K562 (cell line): ENCODE results near the gene DCAF11. TPM values are rescaled to one million over a fixed set of nuclear protein-coding genes. Genes with fewer than 3 reads are reported as not detected.

Source experiments
- ATAC-seq: fragments of 200-7000 bp; cut with Tn5 transposase; 3 replicates; pipeline ENCODE4 v1.9.1; 2020; ENCODE audit warnings: moderate library complexity
- BruUV-seq: library from RNA; stranded (reverse); fragments of 400-500 nt; replicated peaks from 2 replicates; lab custom pipeline; 2021; lab: Mats Ljungman, UMichigan
- CTCF ChIA-PET: fragments of 300-600 bp; formaldehyde crosslinking; extraction: SDS; loops from one replicate; lab custom pipeline; 2021; ENCODE audit warnings: low intra/inter-chr PET ratio; lab: Yijun Ruan, JAX
- POLR2A ChIA-PET: fragments of 300-600, 350-650 bp; sonication (Branson Sonifier 250); formaldehyde crosslinking; extraction: SDS; loops from one replicate; lab custom pipeline; 2021; ENCODE audit warnings: antibody characterized with exemption, inconsistent platforms; lab: Yijun Ruan, JAX
- DNase-seq, 4 experiments: peaks; one replicate each; pipeline versions ENCODE4 v3.0.0 to v3.0.0-alpha.2; 2011 to 2018; ENCODE audit warnings: low spot score in 3 of 4, mixed read lengths in 3 of 4; ENCODE audit errors: extremely low read depth in 1 of 4
- FAIRE-seq: peaks from 2 replicates; lab custom pipeline; 2011; peaks lifted over from hg19 to GRCh38; lab: Jason Lieb, UNC
- H2AFZ ChIP-seq: 2 replicates; pipeline ENCODE4 v1.6.0; 2011; ENCODE audit warnings: low read depth, low read length, control low read depth, inconsistent platforms
- H3K27ac ChIP-seq: fragments of 200-600 bp; 3 replicates; pipeline ENCODE4 v1.8.0; 2011; ENCODE audit warnings: low read depth, mild to moderate bottlenecking, control low read depth, inconsistent platforms, low read length, moderate library complexity, mixed read lengths; ENCODE audit errors: extremely low read depth
- H3K27me3 ChIP-seq, 2 experiments: fragments of 300-600 bp in 1 of 2; 2 replicates in 1 of 2; 3 replicates in 1 of 2; pipeline versions ENCODE4 v1.6.0 to v1.8.0; 2011; ENCODE audit warnings: inconsistent platforms in 2 of 2, low read length in 2 of 2, mild to moderate bottlenecking in 1 of 2, mixed read lengths in 1 of 2, moderate library complexity in 1 of 2; ENCODE audit not compliant: control insufficient read depth in 2 of 2, insufficient read depth in 2 of 2
- H3K36me3 ChIP-seq: fragments of 300-600 bp; 3 replicates; pipeline ENCODE4 v1.8.0; 2011; ENCODE audit warnings: mild to moderate bottlenecking, low read length, inconsistent platforms; ENCODE audit not compliant: control insufficient read depth, insufficient read depth
- H3K4me1 ChIP-seq, 2 experiments: fragments of 200-600 bp in 1 of 2; replicated peaks in 1 of 2; 2 replicates in 1 of 2; 3 replicates in 1 of 2; pipeline versions ENCODE4 v1.5.1 to v1.8.0; 2011; ENCODE audit warnings: inconsistent platforms in 2 of 2, low read length in 2 of 2, mild to moderate bottlenecking in 1 of 2, mixed read lengths in 1 of 2, moderate library complexity in 1 of 2; ENCODE audit not compliant: control insufficient read depth in 2 of 2, insufficient read depth in 2 of 2
- H3K4me2 ChIP-seq: 2 replicates; pipeline ENCODE4 v1.6.1; 2011; ENCODE audit warnings: low read length, control low read depth, inconsistent platforms, mixed read lengths; ENCODE audit not compliant: insufficient read depth
- H3K4me3 ChIP-seq: fragments of 200-600 bp; sonication (generic), shearing (Covaris generic); 2 replicates; pipeline ENCODE4 v1.5.1; 2016; ENCODE audit warnings: control low read depth, inconsistent platforms
- H3K79me2 ChIP-seq: fragments of 200-600 bp; 3 replicates; pipeline ENCODE4 v1.8.0; 2011; ENCODE audit warnings: low read length, inconsistent platforms; ENCODE audit not compliant: control insufficient read depth, insufficient read depth
- H3K9ac ChIP-seq, 2 experiments: 2 replicates each; pipeline versions ENCODE4 v1.6.0 to v1.6.1; 2011; ENCODE audit warnings: low read depth in 2 of 2, low read length in 2 of 2, control low read depth in 1 of 2, inconsistent platforms in 1 of 2, mild to moderate bottlenecking in 1 of 2, mixed read lengths in 1 of 2; ENCODE audit not compliant: insufficient read depth in 1 of 2
- H3K9me1 ChIP-seq: one replicate; pipeline ENCODE4 v1.6.0; 2011; ENCODE audit warnings: inconsistent platforms, mild to moderate bottlenecking, low read length, moderate library complexity; ENCODE audit not compliant: control insufficient read depth, insufficient read depth
- H3K9me3 ChIP-seq: replicated peaks from 2 replicates; pipeline ENCODE4 v1.5.1; 2011; ENCODE audit warnings: low read depth, low read length, inconsistent platforms; ENCODE audit not compliant: control insufficient read depth, insufficient read depth
- H4K20me1 ChIP-seq: replicated peaks from 2 replicates; pipeline ENCODE4 v1.6.1; 2011; ENCODE audit warnings: low read length, inconsistent platforms, mixed read lengths; ENCODE audit not compliant: control insufficient read depth, insufficient read depth
- HMGXB4 ChIP-seq: sonication (generic); formaldehyde crosslinking; IDR thresholded peaks from 2 replicates; pipeline ENCODE4 v1.8.1; 2023; ENCODE audit warnings: mild to moderate bottlenecking, missing genetic modification reagents
- NFIC ChIP-seq: fragments of 450-650 bp; IDR thresholded peaks from 2 replicates; pipeline ENCODE4 v1.6.1; 2017; ENCODE audit warnings: mild to moderate bottlenecking, inconsistent platforms
- RAD51 ChIP-seq: fragments of 450-650 bp; IDR thresholded peaks from 2 replicates; pipeline ENCODE4 v1.7.1; 2016; ENCODE audit warnings: low read depth, mild to moderate bottlenecking, borderline replicate concordance
- RBFOX2 ChIP-seq: fragments of 200-400 bp; formaldehyde crosslinking; IDR thresholded peaks from 2 replicates; pipeline ENCODE4 v1.6.1; 2017; ENCODE audit warnings: low read depth, mild to moderate bottlenecking, low read length, moderate library complexity
- RERE ChIP-seq: sonication (generic); formaldehyde crosslinking; IDR thresholded peaks from 2 replicates; pipeline ENCODE4 v1.8.0; 2023; ENCODE audit warnings: missing genetic modification reagents, mild to moderate bottlenecking, borderline replicate concordance
- SAP30 ChIP-seq: fragments of 200-600 bp; sonication (generic); IDR thresholded peaks from 2 replicates; pipeline ENCODE4 v1.6.1; 2012; ENCODE audit warnings: borderline replicate concordance, low read depth, mild to moderate bottlenecking, moderate library complexity, low read length, control low read depth, inconsistent platforms; ENCODE audit not compliant: insufficient read depth, poor library complexity, severe bottlenecking
- WGBS: fragments of 100-300 bp; shearing (Covaris generic); methylation state at CpG from one replicate; pipeline ENCODE4 v1.1.6; 2016; ENCODE audit warnings: low coverage, mixed read lengths; ENCODE audit not compliant: insufficient coverage; ENCODE audit errors: missing lambda C conversion rate; 5-methylcytosine and 5-hydroxymethylcytosine counted together
- in situ Hi-C: fragments of 300-500 bp; cut with MboI; formaldehyde crosslinking; loops from 4 replicates; pipeline ENCODE4 v1.15.0; 2018; ENCODE audit warnings: inconsistent platforms, mixed read lengths
- intact Hi-C: fragments of 100-400 bp; cut with micrococcal nuclease; formaldehyde crosslinking; loops from 2 replicates; pipeline ENCODE4 v1.14.2; 2022
- polyA plus RNA-seq, 8 experiments: library from polyadenylated mRNA; depleted of rRNA in 4 of 8; stranded (reverse) in 5 of 8; unstranded in 3 of 8; fragments of >200 nt; fragmentation: Nextera tagmentation in 2 of 8; fragmentation: Illumina TruSeq in 1 of 8; extraction: Ambion mirVana in 2 of 8; extraction: Trizol in 1 of 8; gene quantifications; 2 replicates each; pipeline versions ENCODE4 v1.2.1 to v1.2.3, GENCODE V29; 2011 to 2014; ENCODE audit warnings: inconsistent platforms in 1 of 8, missing spikeins in 1 of 8
- total RNA-seq, 7 experiments: library from RNA; depleted of rRNA in 6 of 7; stranded (reverse); fragments of >200 nt in 6 of 7; fragmentation: Illumina TruSeq in 2 of 7; extraction: Trizol in 2 of 7; gene quantifications; 2 replicates each; pipeline versions ENCODE4 v1.2.1 to v1.2.3, GENCODE V29; 2011 to 2021; ENCODE audit warnings: low replicate concordance in 1 of 7

DCAF11 gene
- total and polyA plus RNA-seq, 9 of the 15 experiments (the other 6 are each of a cell fraction or from before 2014, with no cell fraction given) = 8.5 to 46.2 (median 36.4) TPM

GRCh38 chr14:24093901-24094840 lies 20.4 kb upstream of the DCAF11 start, which contains the start of gene PCK2 (continued):
- TF ChIP-seq RAD51 (no peak), NFIC (no peak; the same call in 1 of the 2 replicates)
- TF ChIP-seq, all 486 proteins: peak for 113

DNA sequence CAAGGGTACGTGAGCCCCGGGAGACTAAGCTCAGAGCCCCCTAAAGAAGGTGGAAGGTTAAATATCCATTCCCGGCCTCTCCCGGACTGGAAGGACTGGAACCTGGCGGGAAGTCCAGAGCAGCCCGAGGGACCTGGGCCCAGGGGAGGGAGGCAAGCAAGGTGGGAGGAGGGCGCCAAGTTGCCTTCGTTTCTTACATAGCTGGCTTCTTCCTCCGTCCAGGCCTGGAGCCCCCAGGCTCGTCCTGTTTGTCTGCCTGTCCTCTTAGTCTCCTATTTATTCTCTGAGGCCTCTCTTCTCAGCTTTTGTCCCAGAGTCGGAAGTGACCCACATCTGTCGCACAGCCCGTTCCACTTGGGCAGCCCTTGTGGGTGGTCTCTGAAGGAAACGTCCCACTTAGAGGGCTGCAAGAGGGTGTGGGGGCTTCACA lies 19.7 kb upstream of the DCAF11 start:
- peak overlapping the region; percentile 96 to 100 for H3K9ac ChIP-seq
- H3K4me2 ChIP-seq = peak overlapping the region; percentile 95
- TSS peak; percentile 77 for BruUV-seq
- H3K27me3 ChIP-seq = no peaks in the 10 kb centered on the region
- H3K27ac ChIP-seq = peak overlapping the region; percentile 98
- DNase-seq (peak in 1 of 4 experiments; percentile 12), ATAC-seq (0 out of 3 replicates have a peak, but pooled peaks have one; percentile 0), FAIRE-seq (peak; percentile 11)
- peaks cover 29% of the 10 kb centered on the region for H3K79me2 ChIP-seq
- POLR2A ChIA-PET = interaction anchor here (0.8 to 5.8 kb wide), 12 partner anchors 8 to 384 kb away, joined by 3 to 40 read pairs (median 5); partner anchors contain the start of genes EMC9, PSME1, TINF2 and TM9SF1
- H3K9me3 ChIP-seq = no peaks in the 10 kb centered on the region
- intact Hi-C loops (loop anchor here (2.0 to 10.0 kb wide), 3 partner anchors 20 to 80 kb away; partner anchors contain the start of genes DCAF11, EMC9, NRL and PSME2), in situ Hi-C loops (loop anchor here (5.0 kb wide), 1 partner anchor 38 kb away; no protein-coding TSS in a partner anchor)
- H4K20me1 ChIP-seq = 0 out of 2 replicates have a peak, but pooled peaks cover 2% of the 10 kb centered on the region
- H3K4me3 ChIP-seq = peak overlapping the region; percentile 99
- CTCF ChIA-PET = no interaction called here
- 0% methylated on average over 8 of the region's 14 CpGs for WGBS
- peak overlapping the region; percentile 77 for H2AFZ ChIP-seq
- H3K9me1 ChIP-seq = no peaks in the 10 kb centered on the region
- H3K4me1 ChIP-seq = peaks cover 20 to 22% of the 10 kb centered on the region in 2 experiments; a peak in 4 of 5 replicates
- H3K36me3 ChIP-seq = peaks cover 32% of the 10 kb centered on the region; the same call in 2 of the 3 replicates
- TF ChIP-seq RERE = no peak
- peak; percentile 31 for TF ChIP-seq RBFOX2
- 0 out of 2 replicates have a peak, but pooled peaks have one; percentile 6 for TF ChIP-seq HMGXB4 (CRISPR knock-in tag)
- peak; percentile 1 for TF ChIP-seq SAP30
